ENCODE data around the gene NELL2.

Gene NELL2

DNA sequence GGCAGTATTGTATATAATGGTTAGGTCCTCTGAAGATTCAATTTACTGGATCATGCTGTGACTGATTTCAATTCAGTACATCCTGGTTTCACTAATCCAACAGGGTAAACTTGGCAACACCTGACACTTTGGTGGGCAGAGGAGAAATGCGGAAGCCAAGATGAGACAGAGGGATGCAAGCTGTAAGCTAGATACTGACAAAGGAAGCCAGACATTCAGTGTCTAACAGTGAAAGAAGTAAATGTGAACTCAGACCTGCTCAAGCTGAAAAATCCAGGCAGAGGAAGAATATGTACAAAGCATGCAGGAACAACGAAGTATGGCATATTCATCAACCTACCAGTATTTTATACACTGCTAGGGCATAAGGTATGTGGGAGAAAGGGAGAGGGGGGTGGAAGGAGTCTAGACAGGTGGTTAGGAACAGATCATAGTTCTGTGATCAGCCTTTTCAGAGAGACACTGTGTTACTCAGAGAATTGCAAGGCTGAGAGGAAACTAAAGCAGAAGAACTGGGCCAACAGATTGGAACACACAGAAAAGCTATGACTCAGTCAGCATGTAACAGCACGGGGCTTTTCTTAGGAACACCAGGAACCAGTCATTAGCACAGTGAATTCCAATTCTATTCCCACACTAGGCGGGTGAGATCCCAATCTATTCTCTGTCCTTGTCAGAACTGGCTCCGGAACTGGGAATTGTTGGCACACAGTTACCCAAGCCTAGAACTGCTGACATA is 40.3 kb downstream of the NELL2 start:
- TF ChIP-seq POLR2AphosphoS5 (IDR thresholded peaks at IDR 0.05; ENCODE audit: low read depth, low read length) (no peak), SIN3A (IDR thresholded peaks at IDR 0.05; ENCODE audit: borderline replicate concordance, insufficient read depth, low read length) (no peak), TAF1 (IDR thresholded peaks at IDR 0.05; ENCODE audit: borderline replicate concordance, insufficient read depth, low read length) (no peak)
- TF ChIP-seq, protein P1, sequence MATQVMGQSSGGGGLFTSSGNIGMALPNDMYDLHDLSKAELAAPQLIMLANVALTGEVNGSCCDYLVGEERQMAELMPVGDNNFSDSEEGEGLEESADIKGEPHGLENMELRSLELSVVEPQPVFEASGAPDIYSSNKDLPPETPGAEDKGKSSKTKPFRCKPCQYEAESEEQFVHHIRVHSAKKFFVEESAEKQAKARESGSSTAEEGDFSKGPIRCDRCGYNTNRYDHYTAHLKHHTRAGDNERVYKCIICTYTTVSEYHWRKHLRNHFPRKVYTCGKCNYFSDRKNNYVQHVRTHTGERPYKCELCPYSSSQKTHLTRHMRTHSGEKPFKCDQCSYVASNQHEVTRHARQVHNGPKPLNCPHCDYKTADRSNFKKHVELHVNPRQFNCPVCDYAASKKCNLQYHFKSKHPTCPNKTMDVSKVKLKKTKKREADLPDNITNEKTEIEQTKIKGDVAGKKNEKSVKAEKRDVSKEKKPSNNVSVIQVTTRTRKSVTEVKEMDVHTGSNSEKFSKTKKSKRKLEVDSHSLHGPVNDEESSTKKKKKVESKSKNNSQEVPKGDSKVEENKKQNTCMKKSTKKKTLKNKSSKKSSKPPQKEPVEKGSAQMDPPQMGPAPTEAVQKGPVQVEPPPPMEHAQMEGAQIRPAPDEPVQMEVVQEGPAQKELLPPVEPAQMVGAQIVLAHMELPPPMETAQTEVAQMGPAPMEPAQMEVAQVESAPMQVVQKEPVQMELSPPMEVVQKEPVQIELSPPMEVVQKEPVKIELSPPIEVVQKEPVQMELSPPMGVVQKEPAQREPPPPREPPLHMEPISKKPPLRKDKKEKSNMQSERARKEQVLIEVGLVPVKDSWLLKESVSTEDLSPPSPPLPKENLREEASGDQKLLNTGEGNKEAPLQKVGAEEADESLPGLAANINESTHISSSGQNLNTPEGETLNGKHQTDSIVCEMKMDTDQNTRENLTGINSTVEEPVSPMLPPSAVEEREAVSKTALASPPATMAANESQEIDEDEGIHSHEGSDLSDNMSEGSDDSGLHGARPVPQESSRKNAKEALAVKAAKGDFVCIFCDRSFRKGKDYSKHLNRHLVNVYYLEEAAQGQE (IDR thresholded peaks at IDR 0.05; ENCODE audit: insufficient read depth in 1 of 2, low read depth in 2 of 2, low read length in 2 of 2), result no peak

DNA sequence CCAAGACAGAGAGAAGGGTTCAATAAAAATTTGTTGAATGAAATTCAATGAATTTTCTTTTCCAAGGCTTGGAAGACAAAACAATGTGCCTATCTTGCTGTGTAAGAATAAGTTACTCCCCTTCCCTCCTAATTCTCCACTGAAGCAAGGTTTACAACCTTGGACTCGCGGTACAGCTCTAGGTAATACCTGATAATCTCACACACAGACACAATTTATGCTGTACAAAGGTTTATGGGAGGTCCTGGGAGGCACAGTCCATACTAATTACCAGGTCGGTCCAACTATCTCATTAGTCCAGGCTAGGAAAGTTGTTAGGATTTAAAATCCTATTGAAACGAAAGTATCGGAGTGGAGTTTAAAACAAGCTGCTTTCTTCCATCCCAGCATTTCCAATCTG is 42.6 kb downstream of the NELL2 start:
- TF ChIP-seq TAF1 (IDR thresholded peaks at IDR 0.05; ENCODE audit: borderline replicate concordance, insufficient read depth, low read length) (no peak), FOXP2 (optimal IDR thresholded peaks at IDR 0.05; ENCODE audit: borderline replicate concordance, extremely low read depth, extremely low read length, insufficient read depth) (no peak), POLR2AphosphoS5 (IDR thresholded peaks at IDR 0.05; ENCODE audit: low read depth, low read length) (no peak), SIN3A (IDR thresholded peaks at IDR 0.05; ENCODE audit: borderline replicate concordance, insufficient read depth, low read length) (no peak)
- TF ChIP-seq, protein P1 (IDR thresholded peaks at IDR 0.05; ENCODE audit: insufficient read depth in 1 of 2, low read depth in 2 of 2, low read length in 2 of 2), result no peak

DNA sequence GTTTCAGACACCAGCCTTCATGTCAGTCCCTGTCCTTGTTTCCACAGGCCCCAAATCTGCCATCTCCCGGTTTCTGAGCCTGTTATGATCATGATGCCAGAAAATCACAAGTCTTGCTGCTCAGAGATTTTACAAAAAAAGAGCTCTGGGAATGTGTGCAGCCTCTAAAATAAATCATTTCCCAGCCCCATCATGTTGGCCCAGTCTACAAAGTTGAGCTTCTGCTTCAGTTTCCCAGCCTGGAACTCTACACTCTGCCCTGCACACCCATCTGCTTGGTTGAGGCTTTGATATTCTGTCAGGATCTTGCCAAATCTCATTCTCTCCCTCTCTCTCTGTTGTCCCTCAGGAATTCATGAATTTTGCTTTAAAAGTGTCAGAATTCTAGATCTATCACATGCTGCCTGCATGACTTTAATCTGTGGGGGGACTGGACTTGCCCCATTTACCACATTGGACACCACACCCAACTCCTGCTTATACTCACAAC is 45.5 kb downstream of the NELL2 start:
- no peak for TF ChIP-seq FOXP2 (optimal IDR thresholded peaks at IDR 0.05; ENCODE audit: borderline replicate concordance, extremely low read depth, extremely low read length, insufficient read depth)
- TF ChIP-seq POLR2AphosphoS5 (IDR thresholded peaks at IDR 0.05; ENCODE audit: low read depth, low read length), result no peak
- TF ChIP-seq TAF1 (IDR thresholded peaks at IDR 0.05; ENCODE audit: borderline replicate concordance, insufficient read depth, low read length), result no peak

DNA sequence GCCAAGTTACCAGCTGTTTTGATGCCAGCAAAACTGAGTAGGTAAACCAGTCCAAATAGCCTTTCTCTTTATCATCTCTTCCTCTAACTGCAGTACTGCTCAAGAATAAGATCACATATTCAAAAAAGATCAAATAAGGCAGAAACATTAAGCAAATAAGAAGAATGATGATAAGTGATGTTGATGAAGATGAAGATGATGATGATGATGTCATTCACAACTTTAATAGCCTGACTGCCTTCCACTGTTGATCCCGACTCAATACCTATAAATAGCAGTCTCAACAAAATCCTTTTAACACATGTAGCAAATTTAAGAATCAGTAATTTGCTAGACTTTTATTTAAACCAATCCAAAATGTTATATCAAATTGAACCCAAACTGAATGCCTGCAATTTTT is 47.1 kb downstream of the NELL2 start:
- TF ChIP-seq TAF1 (IDR thresholded peaks at IDR 0.05; ENCODE audit: borderline replicate concordance, insufficient read depth, low read length) (no peak), SIN3A (IDR thresholded peaks at IDR 0.05; ENCODE audit: borderline replicate concordance, insufficient read depth, low read length) (no peak), FOXP2 (optimal IDR thresholded peaks at IDR 0.05; ENCODE audit: borderline replicate concordance, extremely low read depth, extremely low read length, insufficient read depth) (no peak), POLR2AphosphoS5 (IDR thresholded peaks at IDR 0.05; ENCODE audit: low read depth, low read length) (no peak)
- TF ChIP-seq, protein P1 (IDR thresholded peaks at IDR 0.05; ENCODE audit: insufficient read depth in 1 of 2, low read depth in 2 of 2, low read length in 2 of 2), result no peak

DNA sequence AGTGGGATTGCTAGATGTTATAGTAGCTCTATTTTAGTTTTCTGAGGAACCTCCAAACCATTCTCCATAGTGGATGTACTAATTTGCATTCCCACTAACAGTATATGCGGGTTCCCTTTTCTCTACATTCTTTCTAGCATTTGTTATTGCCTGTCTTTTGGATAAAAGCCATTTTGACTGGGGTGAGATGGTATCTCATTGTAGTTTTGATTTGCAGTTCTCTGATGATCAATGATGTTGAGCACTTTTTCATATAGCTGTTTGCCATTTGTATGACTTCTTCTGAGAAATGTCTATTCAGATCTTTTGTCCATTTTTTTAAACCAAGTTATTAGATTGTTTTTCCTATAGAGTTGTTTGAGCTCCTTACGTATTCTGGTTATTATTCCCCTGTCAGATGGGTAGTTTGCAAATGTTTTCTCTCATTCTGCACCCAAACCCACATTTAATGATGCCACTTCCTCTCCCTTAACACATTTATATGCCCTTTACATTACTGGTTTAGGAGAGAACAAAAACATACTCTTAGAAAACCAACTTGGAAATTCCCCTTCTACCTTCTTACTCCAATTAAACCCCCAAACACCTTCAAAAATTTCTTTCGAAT is 48.2 kb downstream of the NELL2 start:
- no peak for TF ChIP-seq SIN3A (IDR thresholded peaks at IDR 0.05; ENCODE audit: borderline replicate concordance, insufficient read depth, low read length)
- TF ChIP-seq, protein P1 (IDR thresholded peaks at IDR 0.05; ENCODE audit: insufficient read depth in 1 of 2, low read depth in 2 of 2, low read length in 2 of 2), result no peak
- TF ChIP-seq FOXP2 (optimal IDR thresholded peaks at IDR 0.05; ENCODE audit: borderline replicate concordance, extremely low read depth, extremely low read length, insufficient read depth), result no peak
- no peak for TF ChIP-seq TAF1 (IDR thresholded peaks at IDR 0.05; ENCODE audit: borderline replicate concordance, insufficient read depth, low read length)
- TF ChIP-seq POLR2AphosphoS5 (IDR thresholded peaks at IDR 0.05; ENCODE audit: low read depth, low read length), result no peak

All from PFSK-1 (cell line).